ENCODE results near the gene MRPL20. TPM values are rescaled to one million over a fixed set of nuclear protein-coding genes. Genes with fewer than 3 reads are reported as not detected.
"Not testable (repeated sequence)": the region's sequence is repeated elsewhere in the genome, so short reads cannot be mapped to it uniquely, and the experiment has no call there.

MRPL20 gene
- total RNA-seq, 2 experiments from 2014 or later = 103 to 107 TPM

DNA sequence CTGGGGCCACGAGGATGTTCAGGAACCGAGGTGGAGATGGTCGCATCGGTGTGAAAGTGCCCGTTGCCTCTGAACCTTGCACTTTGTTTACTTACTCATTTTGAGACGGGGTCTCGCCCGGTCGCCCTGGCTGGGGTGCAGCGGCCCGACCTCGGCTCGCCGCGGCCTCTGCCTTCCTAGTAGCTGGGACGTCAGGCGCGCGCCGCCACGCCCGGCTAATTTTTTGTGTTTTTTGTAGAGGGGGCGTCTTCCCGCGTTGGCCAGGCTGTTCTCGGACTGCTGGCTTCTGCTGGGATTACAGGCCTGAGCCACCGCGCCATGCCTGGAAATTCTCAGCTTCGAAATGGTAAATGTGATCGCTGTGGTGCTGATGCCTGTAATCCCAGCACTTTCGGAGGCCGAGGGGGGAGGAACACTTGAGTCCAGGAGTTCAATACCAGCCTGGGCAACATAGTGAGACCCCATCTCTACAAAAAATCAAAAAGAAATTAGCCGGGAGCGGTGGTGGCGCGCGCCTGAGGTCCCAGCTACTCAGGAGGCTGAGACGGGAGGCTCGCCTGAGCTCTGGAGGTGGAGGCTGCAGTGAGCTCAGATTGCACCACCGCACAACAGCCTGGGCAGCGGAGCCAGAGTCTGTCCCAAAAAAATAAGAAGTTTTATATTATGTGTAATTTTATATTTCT, 684 bp upstream of the MRPL20 start:
- DNase-seq = peak; percentile 20
- peak overlapping the region; percentile 91 for H3K4me3 Mint-ChIP-seq
- H3K4me1 Mint-ChIP-seq (ENCODE audit: low read depth) = peaks cover 54% of the 10 kb centered on the region
- H3K9me3 Mint-ChIP-seq = no peaks in the 10 kb centered on the region
- H3K36me3 Mint-ChIP-seq (ENCODE audit: low read depth) = peaks cover 32% of the 10 kb centered on the region
- intact Hi-C loops (cut with micrococcal nuclease) = loop anchor here (1.0 kb wide), 3 partner anchors 8 to 98 kb away; partner anchors contain the start of genes AURKAIP1 and CCNL2
- CTCF ChIA-PET = interaction anchor here (0.8 to 0.9 kb wide), 2 partner anchors 11 to 34 kb away, joined by 3 read pairs; no protein-coding TSS in a partner anchor
- no peaks in the 10 kb centered on the region for H3K27me3 Mint-ChIP-seq (ENCODE audit: low read depth)
- H3K27ac Mint-ChIP-seq = peak overlapping the region; percentile 65

DNA sequence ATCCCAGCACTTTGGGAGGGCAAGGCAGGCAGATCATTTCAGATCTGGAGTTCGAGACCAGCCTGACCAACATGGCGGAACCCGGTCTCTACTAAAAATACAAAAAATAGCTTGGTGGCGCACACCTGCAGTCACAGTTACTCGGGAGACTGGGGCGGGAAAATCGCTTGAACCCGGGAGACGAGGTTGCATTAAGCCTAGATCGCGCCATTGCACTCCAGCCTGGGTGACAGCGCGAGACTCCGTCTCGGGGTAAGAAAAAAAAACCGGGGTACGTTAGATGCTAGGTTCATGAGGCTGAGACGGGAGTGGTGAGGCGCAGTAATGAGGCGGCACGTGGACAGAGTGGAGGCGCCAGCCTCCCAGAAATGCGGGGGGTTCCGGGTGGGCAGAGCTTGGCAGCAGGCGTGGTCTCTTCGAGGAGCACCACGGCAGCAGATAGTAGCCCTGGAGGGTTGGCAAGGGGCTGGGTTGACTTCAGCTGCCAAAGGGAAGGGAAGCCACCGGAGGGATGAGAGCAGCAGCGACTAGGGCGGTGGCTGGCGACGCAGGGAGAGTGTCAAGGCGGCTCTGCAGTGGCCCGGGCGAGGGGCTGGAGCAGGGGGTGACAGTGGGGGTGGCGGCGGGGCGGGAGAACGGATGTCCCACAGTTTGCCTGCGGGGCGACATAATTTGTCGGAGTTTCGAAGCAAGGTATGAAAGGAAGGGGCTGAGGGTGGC, 832 bp downstream of the MRPL20 start:
- intact Hi-C loops (cut with micrococcal nuclease) = no loop called here
- peaks cover 66% of the 10 kb centered on the region for H3K4me1 Mint-ChIP-seq (ENCODE audit: low read depth)
- CTCF ChIA-PET = interaction anchor here (0.6 kb wide), 1 partner anchor 370 kb away, joined by 3 read pairs; no protein-coding TSS in a partner anchor
- no peaks in the 10 kb centered on the region for H3K9me3 Mint-ChIP-seq
- H3K4me3 Mint-ChIP-seq = peak overlapping the region; percentile 91
- no peak for DNase-seq
- peaks cover 42% of the 10 kb centered on the region for H3K36me3 Mint-ChIP-seq (ENCODE audit: low read depth)
- H3K27me3 Mint-ChIP-seq (ENCODE audit: low read depth) = no peaks in the 10 kb centered on the region
- peak overlapping the region; percentile 85 for H3K27ac Mint-ChIP-seq

DNA sequence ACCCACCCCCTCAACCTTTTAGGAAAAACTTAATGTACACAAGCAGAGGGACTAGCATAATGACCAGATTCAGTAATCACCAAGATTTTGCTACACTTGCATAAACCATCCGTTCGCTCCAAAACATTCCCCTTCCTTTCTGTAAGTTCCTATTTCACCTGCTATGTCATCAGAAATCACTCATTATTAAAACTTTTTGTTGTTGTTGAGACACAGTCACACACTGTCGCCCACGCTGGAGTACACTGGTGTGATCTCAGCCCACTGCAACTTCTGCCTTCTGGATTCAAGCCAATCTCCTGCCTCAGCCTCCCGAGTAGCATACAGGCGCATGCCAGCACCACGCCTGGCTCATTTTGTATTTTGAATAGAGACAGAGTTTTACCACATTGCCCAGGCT, 3.4 kb downstream of the MRPL20 start:
- H3K27me3 Mint-ChIP-seq (ENCODE audit: low read depth) = no peaks in the 10 kb centered on the region
- peaks cover 55% of the 10 kb centered on the region for H3K36me3 Mint-ChIP-seq (ENCODE audit: low read depth)
- peak overlapping the region; percentile 52 for H3K27ac Mint-ChIP-seq
- H3K9me3 Mint-ChIP-seq = no peaks in the 10 kb centered on the region
- CTCF ChIA-PET = interaction anchor here (0.6 to 2.1 kb wide), 2 partner anchors 37 to 256 kb away, joined by 6 to 12 read pairs; no protein-coding TSS in a partner anchor
- intact Hi-C loops (cut with micrococcal nuclease) = no loop called here
- peaks cover 62% of the 10 kb centered on the region for H3K4me1 Mint-ChIP-seq (ENCODE audit: low read depth)
- H3K4me3 Mint-ChIP-seq = no peak overlapping the region
- DNase-seq = no peak

DNA sequence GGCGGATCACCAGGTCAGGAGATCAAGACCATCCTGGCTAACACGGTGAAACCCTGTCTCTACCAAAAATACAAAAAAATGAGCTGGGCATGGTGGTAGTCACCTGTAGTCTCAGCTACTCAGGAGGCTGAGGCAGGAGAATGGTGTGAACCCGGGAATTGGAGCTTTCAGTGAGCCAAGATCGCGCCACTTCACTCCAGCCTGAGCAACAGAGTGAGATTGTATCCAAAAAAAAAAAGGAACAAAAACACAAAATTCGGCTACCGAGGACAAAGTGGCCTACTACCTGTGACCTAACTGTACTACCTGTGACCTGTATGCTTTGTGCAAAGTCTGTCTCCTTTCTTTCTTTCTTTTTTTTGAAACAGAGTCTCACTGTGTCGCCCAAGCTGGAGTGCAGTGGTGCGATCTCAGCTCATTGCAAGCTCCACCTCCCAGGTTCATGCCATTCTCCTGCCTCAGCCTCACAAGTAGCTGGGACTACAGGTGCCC, 4.1 kb downstream of the MRPL20 start:
- H3K27me3 Mint-ChIP-seq (ENCODE audit: low read depth); H3K9me3 Mint-ChIP-seq; H3K4me3 Mint-ChIP-seq; intact Hi-C loops (cut with micrococcal nuclease); DNase-seq: not testable (repeated sequence)
- Mint-ChIP-seq H3K4me1 (ENCODE audit: low read depth) (peaks cover 63% of the 10 kb centered on the region), H3K36me3 (ENCODE audit: low read depth) (peaks cover 59% of the 10 kb centered on the region), H3K27ac (peak overlapping the region; percentile 52)
- CTCF ChIA-PET = interaction anchor here (0.5 to 2.1 kb wide), 5 partner anchors 13 to 255 kb away, joined by 3 to 12 read pairs (median 4); no protein-coding TSS in a partner anchor

DNA sequence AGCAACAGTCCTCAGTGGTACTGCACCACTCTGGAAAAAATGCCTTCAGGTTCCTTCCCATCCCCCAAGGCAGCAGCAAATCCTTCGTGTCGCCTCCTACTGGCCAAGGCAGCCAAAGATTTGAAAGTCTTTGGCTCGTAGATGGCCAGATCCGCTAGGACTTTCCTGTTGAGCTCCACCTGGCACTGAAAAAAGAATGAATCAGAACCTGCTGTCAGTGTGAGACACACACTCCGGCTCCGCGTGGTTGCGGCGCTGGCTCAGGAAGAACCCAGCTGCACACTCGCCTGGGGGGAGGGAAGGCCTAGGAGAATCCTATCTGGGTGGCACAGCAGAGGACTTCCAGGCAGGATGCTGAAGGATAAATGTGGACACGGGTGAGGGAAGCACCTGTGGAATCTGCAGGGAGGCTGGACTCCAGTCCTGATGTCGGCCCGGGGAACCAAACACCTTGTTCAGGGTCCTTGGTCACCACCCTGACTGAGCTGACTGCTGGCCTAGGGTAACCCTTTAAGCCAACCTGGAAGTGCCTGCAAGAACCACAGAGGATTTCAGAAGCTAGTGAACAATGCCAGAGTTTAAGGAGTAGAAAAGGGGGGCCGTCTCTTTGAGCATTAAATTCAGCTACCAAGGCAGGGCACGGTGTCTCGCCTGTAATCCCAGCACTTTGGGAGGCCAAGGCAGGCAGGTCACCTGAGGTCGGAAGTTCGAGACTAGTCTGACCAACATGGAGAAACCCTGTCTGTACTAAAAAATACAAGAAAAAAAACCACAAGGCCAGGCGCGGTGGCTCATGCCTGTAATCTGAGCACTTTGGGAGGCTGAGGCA, 4.8 kb downstream of the MRPL20 start:
- H3K36me3 Mint-ChIP-seq (ENCODE audit: low read depth) = peaks cover 64% of the 10 kb centered on the region
- peak; percentile 55 for DNase-seq
- intact Hi-C loops (cut with micrococcal nuclease) = no loop called here

DNA sequence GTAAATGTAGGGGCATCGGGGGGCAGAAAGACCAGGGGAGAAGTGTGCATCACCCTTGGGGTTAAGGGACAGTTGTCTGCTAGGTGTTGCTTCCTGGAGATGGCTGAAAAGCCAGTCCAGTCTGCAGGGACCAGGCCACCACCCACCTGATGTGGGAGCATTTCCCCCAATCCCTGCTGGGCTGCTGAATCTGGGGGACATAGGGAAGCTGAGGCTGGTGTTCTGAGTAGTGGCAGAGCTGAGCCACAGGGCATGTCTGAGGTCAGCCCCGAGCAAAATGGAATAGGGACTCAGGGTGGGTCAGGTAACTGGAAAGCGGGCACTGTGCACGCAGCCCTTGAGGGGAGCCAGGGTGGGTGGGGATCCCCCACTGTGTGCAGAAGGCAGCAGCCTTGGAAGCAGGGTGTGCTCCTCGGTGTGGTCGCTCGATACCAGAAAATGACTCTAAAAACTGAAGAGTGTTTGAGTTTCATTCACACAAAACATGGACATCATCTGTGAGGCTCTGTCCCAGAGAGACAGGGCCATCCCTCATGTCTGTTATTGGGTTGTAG, 5.6 kb downstream of the MRPL20 start:
- DNase-seq = no peak
- CTCF ChIA-PET = interaction anchor here (1.1 to 2.1 kb wide), 3 partner anchors 20 to 39 kb away, joined by 3 to 12 read pairs (median 4); no protein-coding TSS in a partner anchor
- Mint-ChIP-seq H3K27ac (peak overlapping the region; percentile 71), H3K4me3 (peak overlapping the region; percentile 91), H3K27me3 (ENCODE audit: low read depth) (no peaks in the 10 kb centered on the region), H3K36me3 (ENCODE audit: low read depth) (peaks cover 61% of the 10 kb centered on the region), H3K9me3 (no peaks in the 10 kb centered on the region), H3K4me1 (ENCODE audit: low read depth) (peaks cover 69% of the 10 kb centered on the region)
- intact Hi-C loops (cut with micrococcal nuclease) = no loop called here

More for the DNA sequence above, 4.8 kb downstream of the MRPL20 start:
- CTCF ChIA-PET = interaction anchor here (0.5 to 2.1 kb wide), 5 partner anchors 13 to 39 kb away, joined by 3 to 12 read pairs (median 4); no protein-coding TSS in a partner anchor
- Mint-ChIP-seq H3K9me3 (no peaks in the 10 kb centered on the region), H3K27ac (peak overlapping the region; percentile 71), H3K27me3 (ENCODE audit: low read depth) (no peaks in the 10 kb centered on the region), H3K4me3 (peak overlapping the region; percentile 27), H3K4me1 (ENCODE audit: low read depth) (peaks cover 68% of the 10 kb centered on the region)

DNA sequence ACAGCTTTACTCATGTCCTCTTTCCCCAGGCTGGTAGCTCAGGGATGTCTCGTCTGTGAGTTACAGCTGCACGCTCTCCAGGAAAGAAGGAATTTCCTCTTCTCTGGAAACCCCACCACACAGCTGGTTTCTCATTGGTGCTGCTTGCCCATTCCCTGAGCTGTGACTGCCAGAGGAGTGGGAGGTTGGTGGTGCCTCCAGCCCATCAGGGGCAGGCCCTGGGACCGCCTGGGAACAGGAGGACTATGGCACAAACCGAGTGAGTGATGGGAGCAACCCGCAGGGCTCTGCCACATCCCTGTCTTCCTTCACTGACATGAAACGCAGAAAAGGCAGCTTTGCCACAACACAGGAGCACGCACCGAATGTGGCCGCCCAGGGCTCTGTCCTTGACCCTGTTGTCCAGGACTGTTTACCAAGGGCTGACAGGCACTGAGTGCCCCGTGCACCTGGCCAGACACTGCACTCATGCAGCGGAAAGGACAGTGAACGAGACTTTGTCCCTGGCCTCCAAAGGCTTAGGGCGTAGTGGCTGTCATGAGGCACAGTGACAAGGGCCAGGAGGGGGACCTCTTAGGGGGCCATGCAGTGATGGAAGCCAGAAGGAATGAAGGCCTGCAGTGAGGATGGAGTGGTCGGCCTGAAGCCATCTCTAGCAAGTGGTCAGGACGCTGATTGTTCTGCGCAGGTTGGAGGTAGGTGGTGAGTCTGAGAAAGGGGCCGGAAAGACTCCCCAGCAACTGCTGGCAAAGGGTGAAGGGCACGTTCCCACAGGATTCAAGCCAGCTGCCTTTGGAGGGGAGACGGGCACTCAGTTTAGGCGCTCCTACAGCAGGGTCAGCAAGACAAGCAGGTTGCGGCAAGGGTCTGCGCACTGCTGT, 6.3 kb downstream of the MRPL20 start:
- intact Hi-C loops (cut with micrococcal nuclease) = no loop called here
- H3K27me3 Mint-ChIP-seq (ENCODE audit: low read depth) = no peaks in the 10 kb centered on the region
- H3K9me3 Mint-ChIP-seq = no peaks in the 10 kb centered on the region
- peak overlapping the region; percentile 91 for H3K4me3 Mint-ChIP-seq
- H3K4me1 Mint-ChIP-seq (ENCODE audit: low read depth) = peaks cover 62% of the 10 kb centered on the region
- CTCF ChIA-PET = interaction anchor here (0.6 to 2.6 kb wide), 3 partner anchors 29 to 170 kb away, joined by 3 to 14 read pairs (median 3); no protein-coding TSS in a partner anchor
- no peak for DNase-seq
- H3K36me3 Mint-ChIP-seq (ENCODE audit: low read depth) = peaks cover 54% of the 10 kb centered on the region
- peak overlapping the region; percentile 85 for H3K27ac Mint-ChIP-seq

DNA sequence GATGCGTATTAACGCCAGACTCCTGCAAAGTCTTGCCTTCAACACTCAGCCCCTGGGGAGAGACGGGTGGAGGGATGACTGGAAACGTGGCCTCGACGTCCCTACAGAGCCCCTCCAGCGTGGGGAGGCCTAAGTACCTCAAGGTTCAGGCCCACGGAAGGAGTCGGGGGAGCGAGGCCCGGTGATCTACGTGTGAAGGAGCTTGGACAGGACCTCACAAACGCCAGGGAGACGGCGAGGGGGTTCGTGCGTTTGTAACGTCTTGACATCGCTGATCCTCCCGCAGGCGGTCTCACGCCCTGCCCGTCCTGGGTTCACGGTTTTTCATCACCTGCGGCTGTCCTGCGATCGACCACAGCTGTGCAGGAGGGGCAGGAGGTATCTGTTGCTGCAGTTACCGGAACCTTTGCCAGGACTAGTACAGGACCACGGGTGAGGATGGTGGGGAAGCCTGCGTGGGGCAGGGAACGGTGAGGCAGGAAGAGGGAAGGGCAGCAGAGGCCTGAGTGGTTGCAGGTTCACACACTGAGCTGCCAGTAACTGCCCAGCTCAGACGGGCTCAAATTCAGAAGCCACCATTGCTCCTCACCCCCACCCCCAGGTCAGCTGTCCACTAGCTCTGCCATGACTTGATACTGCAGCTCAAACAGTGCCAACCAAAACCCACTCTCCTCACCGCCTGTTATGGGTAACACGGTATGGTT, 7.1 kb downstream of the MRPL20 start:
- peaks cover 55% of the 10 kb centered on the region for H3K36me3 Mint-ChIP-seq (ENCODE audit: low read depth)
- CTCF ChIA-PET = interaction anchor here (1.2 to 2.6 kb wide), 3 partner anchors 9 to 41 kb away, joined by 3 to 14 read pairs (median 4); no protein-coding TSS in a partner anchor
- peaks cover 61% of the 10 kb centered on the region for H3K4me1 Mint-ChIP-seq (ENCODE audit: low read depth)
- intact Hi-C loops (cut with micrococcal nuclease) = loop anchor here (1.0 to 2.0 kb wide), 5 partner anchors 7 to 174 kb away; partner anchors contain the start of genes ATAD3A, AURKAIP1, MRPL20 and SSU72
- H3K27me3 Mint-ChIP-seq (ENCODE audit: low read depth) = no peaks in the 10 kb centered on the region
- H3K4me3 Mint-ChIP-seq = peak overlapping the region; percentile 91
- DNase-seq = no peak
- no peaks in the 10 kb centered on the region for H3K9me3 Mint-ChIP-seq
- peak overlapping the region; percentile 85 for H3K27ac Mint-ChIP-seq

DNA sequence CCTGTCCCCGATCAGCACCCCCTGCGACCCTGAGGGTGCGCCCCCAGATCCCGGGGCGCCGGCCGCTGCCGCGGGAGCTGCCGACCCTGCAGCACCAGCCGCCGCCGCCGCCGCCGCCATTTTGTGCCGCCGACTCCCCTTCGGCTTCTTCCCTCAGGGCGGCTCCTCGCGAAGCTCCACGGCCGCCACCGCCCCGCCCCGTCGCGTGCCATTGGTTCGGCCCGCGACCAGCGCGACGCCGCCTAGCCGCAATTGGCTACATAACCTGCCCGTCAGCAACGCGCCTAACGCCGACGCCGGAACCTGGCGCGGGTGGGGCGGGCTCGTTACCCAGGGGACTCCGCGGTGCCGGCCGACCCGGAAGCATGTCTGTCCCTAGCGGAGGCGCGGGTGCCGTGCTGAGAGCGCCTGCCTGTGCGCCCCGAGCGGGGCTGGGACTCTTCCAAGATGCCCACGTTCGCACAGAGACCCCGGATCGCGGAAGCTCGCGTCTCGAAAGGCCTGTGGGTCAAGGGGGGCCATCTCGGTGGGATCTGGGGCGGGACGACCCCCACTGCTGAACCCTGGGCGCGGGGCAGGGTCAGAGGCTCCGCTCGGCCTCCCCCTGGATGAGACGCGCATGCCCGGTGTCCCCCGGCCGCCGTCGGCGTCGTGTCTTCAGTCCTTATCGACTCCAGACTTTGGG, 7.8 kb downstream of the MRPL20 start, which contains the start of gene CCNL2:
Gene CCNL2 (minus strand): TSS at position 149 of the 685 bp plus-strand sequence. CDS start 29 bp downstream, at position 120.
- intact Hi-C loops (cut with micrococcal nuclease) = loop anchor here (1.0 to 2.0 kb wide), 5 partner anchors 8 to 175 kb away; partner anchors contain the start of genes ATAD3A, AURKAIP1, MRPL20 and SSU72
- Mint-ChIP-seq H3K4me1 (ENCODE audit: low read depth) (peaks cover 57% of the 10 kb centered on the region), H3K4me3 (peak within 1 kb of the TSS; percentile 91), H3K9me3 (no peaks in the 10 kb centered on the region), H3K27me3 (ENCODE audit: low read depth) (no peaks in the 10 kb centered on the region), H3K36me3 (ENCODE audit: low read depth) (peaks cover 52% of the 10 kb centered on the region), H3K27ac (peak within 1 kb of the TSS; percentile 85)
- CTCF ChIA-PET = interaction anchor here (0.8 to 2.6 kb wide), 4 partner anchors 10 to 42 kb away, joined by 3 to 14 read pairs (median 4); no protein-coding TSS in a partner anchor
- peak; percentile 99 for DNase-seq
